ENCODE results near the gene ADAM19.

ADAM19 gene

DNA sequence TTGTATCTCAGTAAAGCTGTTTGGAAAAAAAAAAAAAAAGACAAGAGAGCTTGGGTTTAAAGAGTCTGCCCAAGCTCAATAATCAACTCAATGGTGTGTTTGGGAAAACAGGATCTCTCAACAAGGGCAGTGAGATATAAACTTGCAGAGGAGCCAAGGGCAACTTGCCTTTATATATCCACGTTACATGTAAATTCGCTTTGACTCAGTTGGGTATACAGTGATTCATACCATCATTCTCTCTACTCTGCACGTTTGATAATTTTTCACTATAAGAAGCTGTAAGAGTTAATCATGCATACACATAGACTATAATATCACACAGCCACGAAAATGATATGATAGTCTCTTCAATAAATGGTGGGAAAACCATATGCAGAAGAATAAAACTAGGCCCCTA is 24.9 kb downstream of the ADAM19 start:
- in situ Hi-C loops (cut with MboI; ENCODE audit: low pct_unique_long_range_greater_than_20kb, low sequenced_read_pairs, unreplicated experiment): no loop called here
- DNase-seq (ENCODE audit: low spot score): no peak
- TF ChIP-seq, protein P1, sequence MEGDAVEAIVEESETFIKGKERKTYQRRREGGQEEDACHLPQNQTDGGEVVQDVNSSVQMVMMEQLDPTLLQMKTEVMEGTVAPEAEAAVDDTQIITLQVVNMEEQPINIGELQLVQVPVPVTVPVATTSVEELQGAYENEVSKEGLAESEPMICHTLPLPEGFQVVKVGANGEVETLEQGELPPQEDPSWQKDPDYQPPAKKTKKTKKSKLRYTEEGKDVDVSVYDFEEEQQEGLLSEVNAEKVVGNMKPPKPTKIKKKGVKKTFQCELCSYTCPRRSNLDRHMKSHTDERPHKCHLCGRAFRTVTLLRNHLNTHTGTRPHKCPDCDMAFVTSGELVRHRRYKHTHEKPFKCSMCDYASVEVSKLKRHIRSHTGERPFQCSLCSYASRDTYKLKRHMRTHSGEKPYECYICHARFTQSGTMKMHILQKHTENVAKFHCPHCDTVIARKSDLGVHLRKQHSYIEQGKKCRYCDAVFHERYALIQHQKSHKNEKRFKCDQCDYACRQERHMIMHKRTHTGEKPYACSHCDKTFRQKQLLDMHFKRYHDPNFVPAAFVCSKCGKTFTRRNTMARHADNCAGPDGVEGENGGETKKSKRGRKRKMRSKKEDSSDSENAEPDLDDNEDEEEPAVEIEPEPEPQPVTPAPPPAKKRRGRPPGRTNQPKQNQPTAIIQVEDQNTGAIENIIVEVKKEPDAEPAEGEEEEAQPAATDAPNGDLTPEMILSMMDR (IDR thresholded peaks at IDR 0.05; ENCODE audit: extremely low read depth, insufficient read depth, missing control alignments): no peak

DNA sequence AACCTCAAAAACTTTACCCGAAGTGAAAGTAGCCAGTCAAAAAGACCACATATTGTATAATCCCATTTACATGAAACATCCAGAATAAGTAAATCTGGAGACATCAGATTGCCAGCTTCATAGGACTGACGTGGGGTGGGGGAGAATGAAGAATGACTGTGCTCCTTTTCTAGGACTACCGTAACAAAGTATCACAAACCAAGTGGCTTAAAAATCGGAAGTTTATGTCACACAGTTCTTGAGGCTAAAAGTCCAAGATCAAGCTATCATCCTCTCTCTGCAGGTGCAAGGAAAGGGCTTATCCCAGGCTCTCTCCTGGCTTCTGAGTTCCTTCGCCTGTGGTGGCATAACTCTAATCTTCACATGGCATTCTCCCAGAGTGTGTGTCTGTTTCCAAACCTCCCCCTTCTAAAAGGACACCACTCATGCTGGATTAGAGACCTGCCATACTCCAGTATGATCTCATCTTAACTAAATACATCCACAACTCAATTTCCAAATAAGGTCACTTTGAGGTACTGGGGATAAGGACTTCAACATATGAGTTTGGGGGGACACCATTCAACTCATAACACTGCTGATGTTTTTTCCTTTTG is 25.5 kb downstream of the ADAM19 start:
- DNase-seq (ENCODE audit: low spot score): no peak
- in situ Hi-C loops (cut with MboI; ENCODE audit: low pct_unique_long_range_greater_than_20kb, low sequenced_read_pairs, unreplicated experiment): no loop called here

DNA sequence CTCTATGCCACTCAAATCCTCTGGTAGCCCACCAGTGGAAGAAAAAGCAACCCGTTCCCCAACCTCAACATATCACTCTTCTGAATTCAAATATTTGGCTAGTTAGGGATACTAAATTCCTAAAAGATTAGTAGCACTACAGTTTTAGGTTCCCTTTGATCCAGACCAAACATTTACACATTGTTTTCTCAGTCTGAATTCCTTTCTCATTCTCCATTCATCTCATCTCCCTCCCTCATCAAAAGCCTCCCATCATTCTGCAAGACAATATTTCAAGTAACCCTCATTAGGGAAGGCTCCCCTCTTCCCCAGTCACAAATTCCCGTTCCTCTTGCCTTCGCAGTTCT is 26.3 kb downstream of the ADAM19 start:
- no peak for DNase-seq (ENCODE audit: low spot score)
- TF ChIP-seq, protein P1 (IDR thresholded peaks at IDR 0.05; ENCODE audit: extremely low read depth, insufficient read depth, missing control alignments): no peak
- in situ Hi-C loops (cut with MboI; ENCODE audit: low pct_unique_long_range_greater_than_20kb, low sequenced_read_pairs, unreplicated experiment): no loop called here

More for the DNA sequence above, 25.5 kb downstream of the ADAM19 start:
- TF ChIP-seq, protein P1 (IDR thresholded peaks at IDR 0.05; ENCODE audit: extremely low read depth, insufficient read depth, missing control alignments): no peak

DNA sequence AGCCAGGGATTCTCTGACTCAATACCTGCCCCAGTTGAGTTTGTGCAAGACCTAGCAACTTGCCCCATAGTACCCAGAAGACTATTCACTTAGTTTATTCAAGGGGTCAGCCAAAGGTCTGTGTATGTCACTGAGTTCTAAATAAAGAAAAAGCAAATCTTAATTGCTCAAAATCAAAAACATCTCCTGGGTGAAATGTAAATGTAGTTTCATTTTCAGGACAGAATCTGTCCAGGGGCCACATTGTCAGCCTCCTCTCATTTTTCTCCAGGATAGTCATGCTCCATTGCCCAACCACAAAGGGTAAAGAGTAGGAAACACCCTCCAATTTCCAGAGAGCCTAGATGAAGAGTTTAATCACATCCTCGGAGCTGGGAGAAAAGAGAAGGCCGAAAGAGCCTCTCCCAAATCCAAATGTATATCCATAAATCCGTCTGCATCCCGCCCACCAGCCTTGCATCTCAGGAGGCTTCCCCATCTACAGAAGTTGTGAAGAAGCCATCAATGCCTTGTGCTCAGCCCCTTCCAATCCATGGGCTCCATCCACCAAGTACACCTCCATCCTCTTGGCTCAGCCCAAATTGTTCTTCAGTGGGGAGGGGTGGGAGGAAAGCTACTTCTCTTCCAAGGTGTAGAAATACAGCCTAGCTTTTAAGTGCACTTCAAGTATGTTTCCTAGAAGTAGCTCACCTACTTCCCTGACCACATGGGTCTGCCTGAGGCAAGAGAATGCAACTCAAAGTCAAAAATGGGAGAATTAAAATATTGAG is 26.9 kb downstream of the ADAM19 start:
- TF ChIP-seq, protein P1 (IDR thresholded peaks at IDR 0.05; ENCODE audit: extremely low read depth, insufficient read depth, missing control alignments): no peak
- no peak for DNase-seq (ENCODE audit: low spot score)
- in situ Hi-C loops (cut with MboI; ENCODE audit: low pct_unique_long_range_greater_than_20kb, low sequenced_read_pairs, unreplicated experiment): no loop called here

DNA sequence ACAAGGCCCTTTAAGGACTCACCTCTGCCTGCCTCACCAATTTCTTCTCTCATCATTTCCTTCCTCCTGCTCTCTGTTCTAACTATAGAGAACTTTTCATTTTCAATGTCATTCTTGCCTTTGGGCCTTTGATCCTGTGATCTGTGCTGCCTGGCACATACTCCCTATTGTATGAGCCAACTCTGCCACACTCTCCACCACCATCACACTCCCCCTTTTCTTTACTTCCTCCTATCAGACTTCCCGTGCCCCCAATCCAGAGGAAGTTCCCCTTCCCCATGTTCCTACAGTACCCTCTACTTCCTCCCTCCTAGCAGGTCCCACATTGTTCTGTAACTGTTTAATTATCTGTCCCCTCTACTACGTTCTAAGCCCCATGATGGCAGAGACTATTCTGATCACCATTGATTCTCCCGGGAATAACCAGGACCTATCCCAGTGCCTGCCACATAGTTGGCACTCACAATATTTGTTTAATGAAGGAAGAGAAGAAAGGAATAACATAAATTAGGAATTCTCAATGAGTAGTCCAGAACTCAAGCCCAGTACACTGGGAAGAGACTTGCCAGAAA is 27.5 kb downstream of the ADAM19 start:
- in situ Hi-C loops (cut with MboI; ENCODE audit: low pct_unique_long_range_greater_than_20kb, low sequenced_read_pairs, unreplicated experiment): no loop called here
- TF ChIP-seq, protein P1 (IDR thresholded peaks at IDR 0.05; ENCODE audit: extremely low read depth, insufficient read depth, missing control alignments): no peak
- DNase-seq (ENCODE audit: low spot score): no peak

DNA sequence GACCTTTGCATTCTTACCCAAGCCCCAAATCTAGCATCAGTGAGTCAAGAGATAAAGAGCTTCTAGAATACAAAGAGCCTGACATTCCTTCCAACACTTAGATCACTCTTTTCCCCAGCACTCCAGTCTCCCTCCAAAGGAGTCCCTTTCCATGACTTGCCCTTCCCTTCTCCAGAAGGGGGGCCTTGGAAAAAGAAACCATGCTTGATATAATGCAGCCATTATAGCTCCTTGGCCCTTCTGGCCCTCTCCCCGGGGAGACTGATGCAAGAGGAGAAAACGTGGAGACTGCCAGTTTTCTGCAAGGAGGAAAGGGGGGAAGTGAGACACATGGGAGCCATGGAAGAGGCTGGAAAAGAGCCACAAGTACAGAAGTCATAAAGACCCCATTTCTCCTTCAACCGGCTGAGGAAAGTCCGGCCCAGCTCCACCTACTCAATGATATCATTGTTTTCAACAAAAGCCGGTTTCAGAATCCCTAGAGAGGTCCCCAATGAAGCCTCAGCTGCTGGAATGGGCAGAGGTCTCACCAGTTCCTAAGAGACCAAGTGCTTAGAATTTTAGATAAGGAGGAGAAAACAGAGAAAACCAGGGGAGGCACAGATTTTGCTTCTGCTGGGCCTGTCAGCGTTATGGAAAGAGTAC is 29.0 kb downstream of the ADAM19 start:
- no peak for DNase-seq (ENCODE audit: low spot score)
- TF ChIP-seq, protein P1 (IDR thresholded peaks at IDR 0.05; ENCODE audit: extremely low read depth, insufficient read depth, missing control alignments): no peak

More for the DNA sequence above, 29.0 kb downstream of the ADAM19 start:
- in situ Hi-C loops (cut with MboI; ENCODE audit: low pct_unique_long_range_greater_than_20kb, low sequenced_read_pairs, unreplicated experiment): no loop called here

Measured in GM13977 (cell line).